HepG2 (cell line): ENCODE results near the gene CCDC18.

Experiments used
- BHLHE40 ChIP-seq: IDR thresholded peaks from 2 replicates; pipeline ENCODE4 v1.6.1; 2011; ENCODE audit warnings: low read length, improper control_type of control experiment
- JUNB ChIP-seq: sonication (generic); formaldehyde crosslinking; IDR thresholded peaks from 2 replicates; pipeline ENCODE4 v1.8.0; 2022; ENCODE audit warnings: missing genetic modification reagents, mild to moderate bottlenecking, borderline replicate concordance
- RAD21 ChIP-seq: fragments of 450-650 bp; formaldehyde crosslinking; IDR thresholded peaks from 2 replicates; pipeline ENCODE4 v1.5.0; 2020; ENCODE audit warnings: mild to moderate bottlenecking
- SP1 ChIP-seq, 2 experiments: fragments of 450-650 bp in 1 of 2; sonication (generic) in 1 of 2; formaldehyde crosslinking in 1 of 2; IDR thresholded peaks; 2 replicates each; pipeline versions ENCODE4 v1.4.0 to v1.6.1; 2016 to 2020; ENCODE audit warnings: missing genetic modification reagents in 1 of 2
- YY1 ChIP-seq: IDR thresholded peaks from 2 replicates; pipeline ENCODE4 v1.6.1; 2011; ENCODE audit warnings: low read length, low read depth, moderate library complexity, mild to moderate bottlenecking; ENCODE audit not compliant: insufficient read depth, insufficient replicate concordance
- TF ChIP-seq, protein P1 (sequence below): sonication (generic); formaldehyde crosslinking; IDR thresholded peaks from 2 replicates; pipeline ENCODE4 v1.5.0; 2020; ENCODE audit warnings: mild to moderate bottlenecking, missing genetic modification reagents, moderate library complexity
- TF ChIP-seq, protein P2 (sequence below): sonication (generic); formaldehyde crosslinking; IDR thresholded peaks from 2 replicates; pipeline ENCODE4 v1.4.0; 2020; ENCODE audit warnings: mild to moderate bottlenecking, missing genetic modification reagents, borderline replicate concordance

DNA sequence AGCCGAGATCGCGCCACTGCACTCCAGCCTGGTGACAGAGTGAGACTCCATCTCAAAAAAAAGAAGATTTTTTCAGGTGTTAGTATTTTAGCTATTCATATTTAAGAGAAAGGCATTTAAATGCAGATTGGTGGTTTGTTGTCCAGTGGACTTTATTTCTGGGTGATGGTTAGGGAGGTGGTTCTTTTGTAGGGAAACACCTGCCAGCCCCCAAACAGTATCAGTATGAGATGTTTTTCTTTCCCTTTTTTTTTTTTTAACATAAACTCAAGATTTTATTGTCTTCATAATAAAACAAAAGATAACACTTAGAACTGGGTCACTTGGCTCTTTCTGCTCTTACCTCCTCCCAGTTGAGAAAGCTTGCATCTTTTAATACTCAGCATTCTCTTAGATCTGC, 9.9 kb downstream of the CCDC18 start:
- TF ChIP-seq, protein P1, sequence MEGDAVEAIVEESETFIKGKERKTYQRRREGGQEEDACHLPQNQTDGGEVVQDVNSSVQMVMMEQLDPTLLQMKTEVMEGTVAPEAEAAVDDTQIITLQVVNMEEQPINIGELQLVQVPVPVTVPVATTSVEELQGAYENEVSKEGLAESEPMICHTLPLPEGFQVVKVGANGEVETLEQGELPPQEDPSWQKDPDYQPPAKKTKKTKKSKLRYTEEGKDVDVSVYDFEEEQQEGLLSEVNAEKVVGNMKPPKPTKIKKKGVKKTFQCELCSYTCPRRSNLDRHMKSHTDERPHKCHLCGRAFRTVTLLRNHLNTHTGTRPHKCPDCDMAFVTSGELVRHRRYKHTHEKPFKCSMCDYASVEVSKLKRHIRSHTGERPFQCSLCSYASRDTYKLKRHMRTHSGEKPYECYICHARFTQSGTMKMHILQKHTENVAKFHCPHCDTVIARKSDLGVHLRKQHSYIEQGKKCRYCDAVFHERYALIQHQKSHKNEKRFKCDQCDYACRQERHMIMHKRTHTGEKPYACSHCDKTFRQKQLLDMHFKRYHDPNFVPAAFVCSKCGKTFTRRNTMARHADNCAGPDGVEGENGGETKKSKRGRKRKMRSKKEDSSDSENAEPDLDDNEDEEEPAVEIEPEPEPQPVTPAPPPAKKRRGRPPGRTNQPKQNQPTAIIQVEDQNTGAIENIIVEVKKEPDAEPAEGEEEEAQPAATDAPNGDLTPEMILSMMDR (CRISPR knock-in tag), result no peak
- TF ChIP-seq SP1 (IDR thresholded peaks at IDR 0.05) (no peak), SP1 (CRISPR knock-in tag; IDR thresholded peaks at IDR 0.05) (no peak), YY1 (no peak), BHLHE40 (no peak), JUNB (no peak), RAD21 (CRISPR knock-in tag) (no peak)
- TF ChIP-seq, protein P2, sequence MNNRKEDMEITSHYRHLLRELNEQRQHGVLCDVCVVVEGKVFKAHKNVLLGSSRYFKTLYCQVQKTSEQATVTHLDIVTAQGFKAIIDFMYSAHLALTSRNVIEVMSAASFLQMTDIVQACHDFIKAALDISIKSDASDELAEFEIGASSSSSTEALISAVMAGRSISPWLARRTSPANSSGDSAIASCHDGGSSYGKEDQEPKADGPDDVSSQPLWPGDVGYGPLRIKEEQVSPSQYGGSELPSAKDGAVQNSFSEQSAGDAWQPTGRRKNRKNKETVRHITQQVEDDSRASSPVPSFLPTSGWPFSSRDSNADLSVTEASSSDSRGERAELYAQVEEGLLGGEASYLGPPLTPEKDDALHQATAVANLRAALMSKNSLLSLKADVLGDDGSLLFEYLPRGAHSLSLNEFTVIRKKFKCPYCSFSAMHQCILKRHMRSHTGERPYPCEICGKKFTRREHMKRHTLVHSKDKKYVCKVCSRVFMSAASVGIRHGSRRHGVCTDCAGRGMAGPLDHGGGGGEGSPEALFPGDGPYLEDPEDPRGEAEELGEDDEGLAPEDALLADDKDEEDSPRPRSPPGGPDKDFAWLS (CRISPR knock-in tag), result no peak
